Renal pelvis (tissue), 4 donors: ENCODE results near the gene GCNT2. TPM values are rescaled to one million over a fixed set of nuclear protein-coding genes. Genes with fewer than 3 reads are reported as not detected.
"Not testable (repeated sequence)": the region's sequence is repeated elsewhere in the genome, so short reads cannot be mapped to it uniquely, and the experiment has no call there.

Experiments used
- DNase-seq: peaks from one replicate; pipeline ENCODE4 v3.0.0-alpha.2; 2013
- polyA plus RNA-seq, 3 donors: library from polyadenylated mRNA; unstranded; fragments of 120-200 nt; gene quantifications; one replicate each; pipeline ENCODE4 v1.2.1, GENCODE V29; 2013; ENCODE audit not compliant: insufficient read length in 3 of 3

Gene GCNT2
- polyA plus RNA-seq, 3 donors, result 14.6 to 19.2 (median 17.6) TPM

- DNase-seq, result no peak
Measured at GRCh38 chr6:10541591-10541990, 20.4 kb downstream of the GCNT2 start.

- DNase-seq, result no peak
Measured at GRCh38 chr6:10542213-10542612, 21.1 kb downstream of the GCNT2 start.

GRCh38 chr6:10543488-10543887 lies 22.3 kb downstream of the GCNT2 start:
- DNase-seq, result no peak

GRCh38 chr6:10545482-10545881 lies 24.3 kb downstream of the GCNT2 start:
- no peak for DNase-seq

GRCh38 chr6:10547809-10548208 lies 26.7 kb downstream of the GCNT2 start:
- DNase-seq, result no peak

GRCh38 chr6:10550764-10551163 lies 29.6 kb downstream of the GCNT2 start:
- DNase-seq, result no peak

- no peak for DNase-seq
Measured at GRCh38 chr6:10552270-10552810, 31.2 kb downstream of the GCNT2 start.

- DNase-seq, result no peak
Measured at GRCh38 chr6:10553871-10554270, 32.7 kb downstream of the GCNT2 start.

- no peak for DNase-seq
Measured at GRCh38 chr6:10554826-10555225, 33.7 kb downstream of the GCNT2 start.

- DNase-seq, result peak; percentile 62
Measured at GRCh38 chr6:10555625-10556309, 34.6 kb downstream of the GCNT2 start.

- DNase-seq, result no peak
Measured at GRCh38 chr6:10556589-10556988, 35.4 kb downstream of the GCNT2 start.

- DNase-seq, result no peak
Measured at GRCh38 chr6:10556992-10557391, 35.8 kb downstream of the GCNT2 start.

GRCh38 chr6:10557913-10558312 lies 36.8 kb downstream of the GCNT2 start:
- no peak for DNase-seq

- no peak for DNase-seq
Measured at GRCh38 chr6:10558565-10558964, 37.4 kb downstream of the GCNT2 start.

- DNase-seq, result peak; percentile 85
Measured at GRCh38 chr6:10559522-10560152, 38.5 kb downstream of the GCNT2 start.

GRCh38 chr6:10561611-10562199 lies 40.6 kb downstream of the GCNT2 start:
- DNase-seq, result no peak

GRCh38 chr6:10564975-10565673 lies 44.0 kb downstream of the GCNT2 start:
- no peak for DNase-seq

GRCh38 chr6:10565913-10566312 lies 44.8 kb downstream of the GCNT2 start:
- no peak for DNase-seq

GRCh38 chr6:10567256-10568026 lies 46.3 kb downstream of the GCNT2 start:
- DNase-seq, result no peak

GRCh38 chr6:10569392-10570127 lies 48.4 kb downstream of the GCNT2 start:
- DNase-seq, result no peak

GRCh38 chr6:10575519-10575918 lies 54.4 kb downstream of the GCNT2 start:
- not testable (repeated sequence) for DNase-seq
